NT2/D1 (cell line): Measurements from ENCODE around the gene UNC80.

Source experiments
- DNase-seq: peaks from one replicate; pipeline ENCODE4 v3.0.0-alpha.2; 2011; ENCODE audit warnings: low read depth, low spot score
- H3K27me3 ChIP-seq: 2 replicates; pipeline ENCODE4 v1.6.0; 2011; ENCODE audit warnings: mild to moderate bottlenecking; ENCODE audit not compliant: insufficient read length, insufficient read depth
- H3K36me3 ChIP-seq: 2 replicates; pipeline ENCODE4 v1.6.1; 2011; ENCODE audit warnings: mild to moderate bottlenecking, low read length, mixed read lengths; ENCODE audit not compliant: insufficient read depth, insufficient read length
- H3K4me1 ChIP-seq: 2 replicates; pipeline ENCODE4 v1.5.1; 2011; ENCODE audit not compliant: insufficient read depth, insufficient read length
- H3K4me3 ChIP-seq: 2 replicates; pipeline ENCODE4 v1.5.1; 2011; ENCODE audit warnings: low read depth; ENCODE audit not compliant: insufficient read length
- H3K9ac ChIP-seq: 2 replicates; pipeline ENCODE4 v1.6.0; 2011; ENCODE audit warnings: low read depth; ENCODE audit not compliant: insufficient read length
- H3K9me3 ChIP-seq: 2 replicates; pipeline ENCODE4 v1.5.1; 2011; ENCODE audit warnings: mild to moderate bottlenecking, low read length; ENCODE audit not compliant: insufficient read depth
- SUZ12 ChIP-seq: IDR thresholded peaks from 2 replicates; pipeline ENCODE4 v1.6.1; 2011; ENCODE audit not compliant: insufficient read length, insufficient read depth; ENCODE audit errors: extremely low read depth
- YY1 ChIP-seq: IDR thresholded peaks from 2 replicates; pipeline ENCODE4 v1.6.1; 2011; ENCODE audit not compliant: insufficient read length, insufficient read depth
- ZNF274 ChIP-seq: IDR thresholded peaks from 2 replicates; pipeline ENCODE4 v1.6.1; 2011; ENCODE audit warnings: mild to moderate bottlenecking, low read depth, low read length

UNC80 gene

DNA sequence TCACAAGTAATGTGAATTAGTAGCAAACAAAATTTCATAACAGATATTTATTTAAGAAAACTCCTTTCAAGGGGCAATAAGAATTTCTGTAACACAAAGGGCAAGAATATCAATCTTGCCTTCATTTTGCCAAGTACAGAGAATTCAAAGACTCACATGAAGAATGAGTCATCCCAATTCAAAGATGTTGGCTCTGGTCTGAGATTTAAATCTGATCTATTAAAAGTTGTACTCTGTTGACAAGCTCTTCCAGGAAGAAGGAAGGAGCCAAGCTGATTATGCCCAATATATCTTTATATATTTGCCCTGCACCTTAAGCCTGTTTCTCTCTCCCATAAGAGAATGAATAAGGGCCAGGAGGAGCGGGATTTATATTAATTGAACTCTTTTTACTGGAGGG lies 174.9 kb downstream of the UNC80 start:
- no peaks in the 10 kb centered on the region for H3K36me3 ChIP-seq
- no peaks in the 10 kb centered on the region for H3K9me3 ChIP-seq
- no peak overlapping the region for H3K9ac ChIP-seq
- H3K27me3 ChIP-seq, result no peaks in the 10 kb centered on the region
- TF ChIP-seq YY1 (no peak), SUZ12 (no peak), ZNF274 (no peak)
- no peaks in the 10 kb centered on the region for H3K4me1 ChIP-seq
- H3K4me3 ChIP-seq, result no peak overlapping the region
- no peak for DNase-seq

DNA sequence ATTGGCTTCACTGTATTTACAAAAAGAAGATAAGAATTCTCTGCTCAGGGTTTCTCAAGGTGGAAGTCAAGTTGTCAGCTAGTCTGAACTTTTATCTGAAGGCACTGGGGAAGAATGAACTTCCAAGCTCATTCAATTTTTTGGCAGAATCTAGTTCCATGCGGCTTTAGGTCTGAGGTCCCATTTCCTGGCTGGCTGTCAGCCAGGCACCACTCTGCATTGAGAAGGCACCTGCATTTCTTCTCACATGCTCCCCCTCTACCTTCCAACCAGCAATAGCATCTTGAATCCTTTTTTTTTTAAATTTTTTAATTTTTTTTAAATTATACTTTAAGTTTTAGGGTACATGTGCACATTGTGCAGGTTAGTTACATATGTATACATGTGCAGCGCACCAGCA lies 184.6 kb downstream of the UNC80 start:
- no peak for DNase-seq
- TF ChIP-seq SUZ12 (no peak), ZNF274 (no peak), YY1 (no peak)
- Histone ChIP-seq H3K4me1 (no peaks in the 10 kb centered on the region), H3K4me3 (no peak overlapping the region), H3K9me3 (0 out of 2 replicates have a peak, but pooled peaks cover 3% of the 10 kb centered on the region), H3K27me3 (peaks cover 12% of the 10 kb centered on the region), H3K9ac (no peak overlapping the region), H3K36me3 (no peaks in the 10 kb centered on the region)

DNA sequence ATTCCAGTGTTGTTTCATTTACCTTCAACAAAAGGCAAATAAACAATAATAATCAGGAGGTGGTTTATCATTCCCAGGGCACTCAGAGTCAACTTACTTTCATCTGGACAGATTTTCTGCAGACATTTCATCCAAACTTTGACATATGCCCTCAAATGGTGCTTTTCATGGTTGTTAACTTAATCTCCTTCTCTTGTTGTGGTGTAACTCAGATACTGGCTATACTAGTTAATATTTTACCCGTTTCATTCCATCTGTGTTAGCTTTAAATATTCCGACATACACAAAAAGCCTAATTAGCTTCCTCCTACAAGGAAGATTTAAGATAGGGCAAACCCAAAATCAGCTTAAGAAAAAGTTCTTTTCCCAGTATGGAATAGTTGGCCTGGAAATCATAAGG lies 186.4 kb downstream of the UNC80 start:
- TF ChIP-seq SUZ12 (no peak), YY1 (no peak), ZNF274 (no peak)
- no peaks in the 10 kb centered on the region for H3K9me3 ChIP-seq
- H3K27me3 ChIP-seq, result peaks cover 12% of the 10 kb centered on the region
- DNase-seq, result no peak
- no peaks in the 10 kb centered on the region for H3K36me3 ChIP-seq
- no peak overlapping the region for H3K9ac ChIP-seq
- H3K4me3 ChIP-seq, result no peak overlapping the region
- H3K4me1 ChIP-seq, result no peaks in the 10 kb centered on the region

GRCh38 chr2:209960045-209960444 lies 188.4 kb downstream of the UNC80 start:
- no peak for TF ChIP-seq YY1
- no peak for TF ChIP-seq ZNF274
- TF ChIP-seq SUZ12, result no peak
- no peak overlapping the region for H3K4me3 ChIP-seq
- H3K9me3 ChIP-seq, result no peaks in the 10 kb centered on the region
- DNase-seq, result peak; percentile 15
- H3K36me3 ChIP-seq, result no peaks in the 10 kb centered on the region
- no peaks in the 10 kb centered on the region for H3K4me1 ChIP-seq
- H3K9ac ChIP-seq, result no peak overlapping the region
- peaks cover 12% of the 10 kb centered on the region for H3K27me3 ChIP-seq

- Histone ChIP-seq H3K9ac (no peak overlapping the region), H3K9me3 (no peaks in the 10 kb centered on the region), H3K27me3 (peaks cover 12% of the 10 kb centered on the region), H3K4me1 (no peaks in the 10 kb centered on the region), H3K4me3 (no peak overlapping the region), H3K36me3 (no peaks in the 10 kb centered on the region)
- peak; percentile 94 for DNase-seq
- TF ChIP-seq YY1 (no peak), SUZ12 (no peak), ZNF274 (no peak)
Measured at GRCh38 chr2:209960676-209961630, 189.3 kb downstream of the UNC80 start.

GRCh38 chr2:209965723-209966122 lies 194.1 kb downstream of the UNC80 start:
- H3K9me3 ChIP-seq, result no peaks in the 10 kb centered on the region
- no peaks in the 10 kb centered on the region for H3K4me1 ChIP-seq
- H3K36me3 ChIP-seq, result no peaks in the 10 kb centered on the region
- H3K9ac ChIP-seq, result no peak overlapping the region
- H3K4me3 ChIP-seq, result no peak overlapping the region
- no peaks in the 10 kb centered on the region for H3K27me3 ChIP-seq
- DNase-seq, result no peak
- TF ChIP-seq ZNF274 (no peak), YY1 (no peak), SUZ12 (no peak)

DNA sequence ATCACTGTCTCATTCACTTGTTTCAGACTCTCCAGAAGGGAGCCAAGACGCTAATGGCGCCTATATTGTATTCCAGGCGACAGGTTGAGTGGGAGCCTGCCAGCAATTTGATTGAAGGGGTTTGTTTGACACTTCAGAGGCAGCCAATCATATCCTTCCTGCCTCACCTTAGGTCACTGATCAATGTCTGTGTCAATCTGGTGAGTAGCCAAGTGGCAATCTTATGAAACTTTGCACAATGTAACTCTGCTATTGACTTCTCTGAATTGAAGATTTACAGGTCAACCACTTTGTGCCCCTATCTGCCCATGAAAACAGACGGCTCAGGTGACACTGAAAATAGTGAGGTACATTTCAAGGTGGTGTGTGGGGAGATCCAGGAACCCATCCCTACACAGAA lies 198.1 kb downstream of the UNC80 start:
- TF ChIP-seq YY1 (no peak), ZNF274 (no peak), SUZ12 (no peak)
- H3K4me1 ChIP-seq, result no peaks in the 10 kb centered on the region
- no peaks in the 10 kb centered on the region for H3K27me3 ChIP-seq
- no peaks in the 10 kb centered on the region for H3K9me3 ChIP-seq
- DNase-seq, result no peak
- no peak overlapping the region for H3K4me3 ChIP-seq
- no peaks in the 10 kb centered on the region for H3K36me3 ChIP-seq
- no peak overlapping the region for H3K9ac ChIP-seq
